Skeletal muscle tissue (tissue), 4 donors: Measurements from ENCODE around the gene SNRPA1. TPM values are rescaled to one million over a fixed set of nuclear protein-coding genes. Genes with fewer than 3 reads are reported as not detected.

Source experiments
- H3K27ac ChIP-seq: one replicate; pipeline ENCODE4 v1.7.0; 2013; ENCODE audit warnings: mild to moderate bottlenecking, low read depth, low read length, inconsistent platforms
- H3K27me3 ChIP-seq, 3 donors: one replicate each; pipeline ENCODE4 v1.7.0; 2013; ENCODE audit warnings: low read length in 3 of 3; ENCODE audit not compliant: control insufficient read depth in 3 of 3, insufficient read depth in 3 of 3
- H3K36me3 ChIP-seq, 3 donors: one replicate each; pipeline ENCODE4 v1.7.0; 2013; ENCODE audit warnings: low read length in 3 of 3; ENCODE audit not compliant: control insufficient read depth in 3 of 3, insufficient read depth in 3 of 3
- H3K4me1 ChIP-seq, 3 donors: one replicate each; pipeline ENCODE4 v1.7.0; 2013; ENCODE audit warnings: low read length in 3 of 3, mild to moderate bottlenecking in 3 of 3; ENCODE audit not compliant: control insufficient read depth in 3 of 3, insufficient read depth in 3 of 3
- H3K4me3 ChIP-seq, 3 donors: one replicate each; pipeline ENCODE4 v1.7.0; 2013; ENCODE audit warnings: low read length in 3 of 3
- H3K9ac ChIP-seq, 3 donors: one replicate each; pipeline ENCODE4 v1.7.0; 2013; ENCODE audit warnings: low read length in 3 of 3, mild to moderate bottlenecking in 3 of 3, moderate library complexity in 2 of 3, low read depth in 1 of 3
- H3K9me3 ChIP-seq, 3 donors: one replicate each; pipeline ENCODE4 v1.7.0; 2013; ENCODE audit warnings: low read length in 3 of 3; ENCODE audit not compliant: control insufficient read depth in 3 of 3
- total RNA-seq: library from RNA; depleted of rRNA; stranded (reverse); fragments of >200 nt; gene quantifications from one replicate; pipeline ENCODE4 v1.2.3, GENCODE V29; 2014
- donor health status: Osteomylitis.

The SNRPA1 gene
- total RNA-seq, 1 donor from 2014 or later = 14.1 TPM

DNA sequence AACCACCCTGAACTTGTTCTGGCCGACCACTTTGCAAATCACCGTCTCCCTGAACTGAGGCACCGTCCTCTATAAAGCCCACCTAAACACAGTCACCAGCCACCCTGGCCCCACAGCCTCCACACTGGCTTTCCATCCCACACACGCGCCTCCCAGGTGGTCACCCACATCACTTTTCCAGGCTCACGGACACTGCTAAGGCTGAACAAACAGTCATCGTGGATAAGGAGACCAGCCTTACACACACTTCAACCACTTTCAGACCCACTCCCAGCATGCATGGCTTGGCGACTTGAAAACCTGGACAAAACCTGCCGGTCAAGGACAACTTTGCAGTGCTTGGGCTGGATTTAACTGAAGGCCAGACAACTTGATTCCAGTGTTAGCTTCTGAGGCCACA is 51.6 kb downstream of the SNRPA1 start:
- Histone ChIP-seq H3K36me3 (no peaks in the 10 kb centered on the region), H3K27me3 (no peaks in the 10 kb centered on the region), H3K9ac (no peak overlapping the region), H3K4me1 (peaks cover 40 to 65% (median 48%) of the 10 kb centered on the region in 3 donors), H3K4me3 (no peak overlapping the region), H3K27ac (peak overlapping the region; percentile 22), H3K9me3 (no peaks in the 10 kb centered on the region)

DNA sequence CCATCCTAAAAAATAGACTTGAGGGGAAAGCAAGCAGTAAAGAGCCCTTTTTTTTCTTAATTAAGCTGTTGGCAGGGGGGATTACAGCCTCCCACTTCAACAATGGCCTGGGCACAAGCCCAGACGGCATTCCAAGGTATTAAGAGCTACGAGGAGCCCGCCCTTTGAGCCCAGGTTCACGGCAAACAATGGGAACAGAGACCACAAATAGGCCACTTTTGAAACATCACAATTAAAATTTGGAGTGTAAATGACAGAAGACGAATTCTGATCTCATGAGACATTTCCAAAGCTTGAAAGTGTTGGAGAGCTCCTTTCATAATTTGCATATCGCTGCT is 52.1 kb downstream of the SNRPA1 start:
- Histone ChIP-seq H3K27me3 (no peaks in the 10 kb centered on the region), H3K4me1 (peaks cover 35 to 61% (median 45%) of the 10 kb centered on the region in 3 donors), H3K9me3 (no peaks in the 10 kb centered on the region), H3K4me3 (no peak overlapping the region), H3K27ac (peak overlapping the region; percentile 22), H3K36me3 (no peaks in the 10 kb centered on the region), H3K9ac (no peak overlapping the region)

GRCh38 chr15:101242160-101242998 is 52.7 kb downstream of the SNRPA1 start:
- Histone ChIP-seq H3K9me3 (no peaks in the 10 kb centered on the region), H3K36me3 (no peaks in the 10 kb centered on the region), H3K4me1 (peaks cover 33 to 56% (median 42%) of the 10 kb centered on the region in 3 donors), H3K4me3 (no peak overlapping the region), H3K27me3 (no peaks in the 10 kb centered on the region), H3K9ac (no peak overlapping the region), H3K27ac (peak overlapping the region; percentile 22)

DNA sequence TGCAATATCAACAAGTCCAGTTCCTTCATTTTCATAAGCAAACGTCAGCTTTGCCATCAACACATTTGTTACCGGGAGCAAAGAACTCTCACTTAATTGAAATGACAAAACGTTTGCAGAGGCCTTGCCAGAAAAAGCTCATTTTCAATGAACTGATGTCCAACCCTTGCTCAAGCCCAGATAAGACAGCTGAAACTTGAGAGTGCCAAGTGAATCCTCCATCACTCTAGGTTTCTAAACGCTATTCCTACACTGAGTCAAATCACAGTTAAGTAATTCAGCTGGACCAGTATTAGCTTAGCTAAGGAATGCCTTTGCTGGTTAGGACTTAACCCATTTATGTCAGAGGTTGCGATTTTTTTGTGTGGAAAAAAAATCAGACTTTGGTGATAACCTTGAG is 54.7 kb downstream of the SNRPA1 start:
- no peak overlapping the region for H3K27ac ChIP-seq
- H3K4me1 ChIP-seq = peaks cover 25 to 46% (median 35%) of the 10 kb centered on the region in 3 donors

GRCh38 chr15:101239724-101240136 is 55.3 kb downstream of the SNRPA1 start:
- H3K4me3 ChIP-seq = no peak overlapping the region
- H3K27ac ChIP-seq = peak overlapping the region; percentile 11
- no peaks in the 10 kb centered on the region for H3K27me3 ChIP-seq
- H3K9ac ChIP-seq = no peak overlapping the region
- H3K9me3 ChIP-seq = no peaks in the 10 kb centered on the region
- H3K36me3 ChIP-seq = peaks cover 5 to 7% (median 6%) of the 10 kb centered on the region in 3 donors
- H3K4me1 ChIP-seq = peaks cover 20 to 40% (median 30%) of the 10 kb centered on the region in 3 donors

More for the DNA sequence above, 54.7 kb downstream of the SNRPA1 start:
- no peaks in the 10 kb centered on the region for H3K9me3 ChIP-seq
- H3K27me3 ChIP-seq = no peaks in the 10 kb centered on the region
- no peak overlapping the region for H3K9ac ChIP-seq
- peaks cover 0 to under 1% (median 0%) of the 10 kb centered on the region in 3 donors for H3K36me3 ChIP-seq
- H3K4me3 ChIP-seq = no peak overlapping the region

DNA sequence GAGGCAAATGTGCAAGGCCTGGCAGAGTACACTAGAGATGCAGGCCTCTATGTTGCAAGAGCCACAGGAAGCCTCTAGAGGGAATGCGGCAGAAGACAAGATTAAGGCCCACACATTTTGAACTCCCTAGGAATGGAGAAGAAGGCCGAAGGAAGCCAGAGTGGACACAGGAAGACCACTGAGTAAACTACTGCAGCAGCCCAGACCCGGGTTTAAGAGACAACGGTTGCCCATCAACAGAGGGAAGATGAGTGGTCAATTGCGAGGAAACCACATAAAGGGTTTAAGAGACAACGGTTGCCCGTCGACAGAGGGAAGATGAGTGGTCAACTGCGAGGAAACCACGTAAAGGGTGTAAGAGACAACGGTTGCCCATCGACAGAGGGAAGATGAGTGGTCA is 57.8 kb downstream of the SNRPA1 start:
- Histone ChIP-seq H3K9ac (no peak overlapping the region), H3K27me3 (no peaks in the 10 kb centered on the region), H3K36me3 (peaks cover 5 to 8% (median 6%) of the 10 kb centered on the region in 3 donors), H3K9me3 (no peaks in the 10 kb centered on the region), H3K4me1 (peaks cover 20 to 31% (median 23%) of the 10 kb centered on the region in 3 donors), H3K4me3 (no peak overlapping the region), H3K27ac (no peak overlapping the region)

DNA sequence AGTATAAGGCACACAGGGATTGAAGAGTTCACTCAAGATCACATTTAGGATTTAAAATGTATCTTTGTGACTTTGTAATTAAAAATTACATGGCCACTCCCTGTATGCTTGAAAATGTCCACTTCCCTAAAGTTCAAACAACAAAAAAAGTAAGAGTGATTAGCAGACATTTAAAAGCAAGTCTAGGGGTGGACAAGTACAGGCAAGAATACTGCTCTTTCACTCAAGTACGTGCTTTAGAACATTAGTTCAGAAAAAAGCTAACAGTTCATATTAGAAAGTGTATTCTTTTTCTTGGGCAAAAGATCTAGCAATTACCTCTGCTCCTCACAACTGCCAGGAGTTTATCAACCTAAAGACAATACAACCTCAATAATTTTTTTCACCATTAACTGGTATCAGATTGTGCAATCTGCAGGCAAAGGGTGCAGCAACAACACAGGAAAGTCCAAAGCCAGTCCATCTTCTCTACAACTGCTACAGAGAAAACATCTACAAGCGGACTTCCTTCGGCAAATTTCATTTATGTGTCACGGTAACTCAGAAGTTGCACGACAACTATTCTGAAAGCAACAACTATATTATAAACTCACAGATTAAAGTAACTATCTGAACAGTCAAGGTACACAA is 61.3 kb downstream of the SNRPA1 start:
- H3K4me1 ChIP-seq = peaks cover 11 to 13% (median 11%) of the 10 kb centered on the region in 3 donors
- peaks cover 5 to 8% (median 8%) of the 10 kb centered on the region in 3 donors for H3K36me3 ChIP-seq
- no peak overlapping the region for H3K27ac ChIP-seq
- H3K4me3 ChIP-seq = no peak overlapping the region
- no peak overlapping the region for H3K9ac ChIP-seq
- no peaks in the 10 kb centered on the region for H3K27me3 ChIP-seq
- no peaks in the 10 kb centered on the region for H3K9me3 ChIP-seq

GRCh38 chr15:101232677-101233076 is 62.4 kb downstream of the SNRPA1 start:
- peaks cover 11 to 13% (median 11%) of the 10 kb centered on the region in 3 donors for H3K4me1 ChIP-seq
- H3K4me3 ChIP-seq = peak overlapping the region in 1 of 3 donors; percentile 18
- peak overlapping the region; percentile 1 for H3K27ac ChIP-seq
- no peaks in the 10 kb centered on the region for H3K9me3 ChIP-seq
- H3K9ac ChIP-seq = peak overlapping the region; percentile 5 to 68 (median 54)
- peaks cover 5 to 8% (median 8%) of the 10 kb centered on the region in 3 donors for H3K36me3 ChIP-seq
- H3K27me3 ChIP-seq = no peaks in the 10 kb centered on the region
